Esophagus muscularis mucosa (tissue), 4 donors: ENCODE measurements around the gene TUBA4A.

Source experiments
- CTCF ChIP-seq, 3 experiments: fragments of 200-600 bp in 2 of 3; fragments of 450-650 bp in 1 of 3; sonication (generic) in 2 of 3; IDR thresholded peaks; one replicate each; pipeline ENCODE4 v1.5.1; 2017 to 2019; ENCODE audit warnings: antibody characterized with exemption in 3 of 3, mild to moderate bottlenecking in 2 of 3, moderate library complexity in 1 of 3
- EP300 ChIP-seq: sonication (generic); formaldehyde crosslinking; IDR thresholded peaks from one replicate; pipeline ENCODE4 v1.6.1; 2017; ENCODE audit warnings: antibody characterized with exemption
- POLR2A ChIP-seq: fragments of 450-650 bp; IDR thresholded peaks from one replicate; pipeline ENCODE4 v1.6.1; 2017; ENCODE audit warnings: antibody characterized with exemption, moderate library complexity, mild to moderate bottlenecking, low read depth
- POLR2AphosphoS5 ChIP-seq, 2 donors: sonication (generic); formaldehyde crosslinking; IDR thresholded peaks; one replicate each; pipeline ENCODE4 v1.6.1; 2017; ENCODE audit warnings: antibody characterized with exemption in 2 of 2

- TF ChIP-seq CTCF (IDR thresholded peaks at IDR 0.05): no peak
- no peak for TF ChIP-seq EP300
- no peak for TF ChIP-seq POLR2AphosphoS5 (IDR thresholded peaks at IDR 0.05)
- TF ChIP-seq POLR2A: no peak
Observed at GRCh38 chr2:219207884-219208740, 45.6 kb downstream of the TUBA4A start.
